Astrocyte (in vitro differentiated cells and primary cell): ENCODE data around the gene IGSF3.

Source experiments
- EZH2 ChIP-seq: IDR thresholded peaks from 2 replicates; pipeline ENCODE4 v1.6.1; 2012; ENCODE audit warnings: mild to moderate bottlenecking, low read length, inconsistent platforms; ENCODE audit not compliant: insufficient read depth
- TF ChIP-seq, protein P1 (sequence below): IDR thresholded peaks from 2 replicates; pipeline ENCODE4 v1.5.1; 2011; ENCODE audit warnings: low read depth, mild to moderate bottlenecking, inconsistent platforms, low read length, moderate library complexity; ENCODE audit not compliant: insufficient read depth

- TF ChIP-seq, protein P1, sequence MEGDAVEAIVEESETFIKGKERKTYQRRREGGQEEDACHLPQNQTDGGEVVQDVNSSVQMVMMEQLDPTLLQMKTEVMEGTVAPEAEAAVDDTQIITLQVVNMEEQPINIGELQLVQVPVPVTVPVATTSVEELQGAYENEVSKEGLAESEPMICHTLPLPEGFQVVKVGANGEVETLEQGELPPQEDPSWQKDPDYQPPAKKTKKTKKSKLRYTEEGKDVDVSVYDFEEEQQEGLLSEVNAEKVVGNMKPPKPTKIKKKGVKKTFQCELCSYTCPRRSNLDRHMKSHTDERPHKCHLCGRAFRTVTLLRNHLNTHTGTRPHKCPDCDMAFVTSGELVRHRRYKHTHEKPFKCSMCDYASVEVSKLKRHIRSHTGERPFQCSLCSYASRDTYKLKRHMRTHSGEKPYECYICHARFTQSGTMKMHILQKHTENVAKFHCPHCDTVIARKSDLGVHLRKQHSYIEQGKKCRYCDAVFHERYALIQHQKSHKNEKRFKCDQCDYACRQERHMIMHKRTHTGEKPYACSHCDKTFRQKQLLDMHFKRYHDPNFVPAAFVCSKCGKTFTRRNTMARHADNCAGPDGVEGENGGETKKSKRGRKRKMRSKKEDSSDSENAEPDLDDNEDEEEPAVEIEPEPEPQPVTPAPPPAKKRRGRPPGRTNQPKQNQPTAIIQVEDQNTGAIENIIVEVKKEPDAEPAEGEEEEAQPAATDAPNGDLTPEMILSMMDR = no peak
- no peak for TF ChIP-seq EZH2
Measured at GRCh38 chr1:116674751-116675150, 7.2 kb upstream of the IGSF3 start.
